ENCODE results near the gene AMFR. TPM values are rescaled to one million over a fixed set of nuclear protein-coding genes. Genes with fewer than 3 reads are reported as not detected.

AMFR gene
- polyA plus RNA-seq, 3 donors: 28.3 to 68.1 (median 48.9) TPM

DNA sequence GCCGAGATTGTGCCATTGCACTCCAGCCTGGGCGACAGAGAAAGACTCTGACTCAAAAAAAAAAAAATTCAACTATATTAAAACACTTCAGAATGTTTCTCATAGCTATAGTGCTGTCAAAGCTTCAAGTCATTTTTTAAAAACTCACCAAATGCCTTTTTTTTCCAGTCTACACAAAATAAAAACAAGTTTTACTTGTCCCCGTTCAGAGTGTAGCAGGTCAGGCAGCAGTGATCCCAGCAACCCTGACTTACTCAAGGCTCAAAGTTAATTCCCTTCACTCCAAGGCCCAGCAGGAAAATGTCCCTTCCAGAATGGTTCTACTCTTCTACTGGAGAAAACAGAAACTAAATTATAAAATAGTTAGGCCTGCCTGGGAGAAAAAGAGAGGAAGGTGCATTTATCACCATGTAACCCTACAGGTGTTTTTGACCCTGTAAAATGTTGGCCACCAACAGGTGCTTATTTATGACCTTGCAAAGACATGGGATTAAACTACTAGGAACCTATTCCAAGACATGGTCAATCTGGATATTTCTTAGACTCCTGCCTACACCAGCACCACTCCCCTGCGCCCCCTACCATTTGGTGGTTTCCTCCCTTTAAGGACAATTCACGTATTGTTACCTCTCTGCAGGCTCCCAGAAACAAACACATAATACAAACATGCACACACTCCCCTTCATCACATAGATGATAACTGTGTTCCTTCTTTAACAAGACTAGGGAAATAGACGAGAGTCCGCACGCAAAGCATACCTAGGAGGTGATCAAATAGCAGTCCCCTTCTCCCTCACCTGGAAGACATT, 5.4 kb downstream of the AMFR start:
- Histone ChIP-seq H3K9ac (ENCODE audit: insufficient read depth, low read length, poor library complexity, severe bottlenecking) (no peak overlapping the region), H3K4me2 (replicated peaks; ENCODE audit: extremely low read depth, low read length, poor library complexity, severe bottlenecking) (no peak overlapping the region), H3K4me3 (replicated peaks in 1 of 3; ENCODE audit: low read depth in 2 of 3, low read length in 3 of 3) (no peak overlapping the region), H2AFZ (ENCODE audit: insufficient read depth, low read depth, low read length, poor library complexity, severe bottlenecking) (no peak overlapping the region), H3K9me3 (replicated peaks in 1 of 2; ENCODE audit: control insufficient read depth in 1 of 2, insufficient read depth in 1 of 2, low read length in 2 of 2) (no peaks in the 10 kb centered on the region), H4K20me1 (ENCODE audit: insufficient read depth, low read length) (peaks cover 84% of the 10 kb centered on the region), H3K36me3 (replicated peaks in 1 of 2; ENCODE audit: control insufficient read depth in 1 of 2, insufficient read depth in 2 of 2, low read length in 2 of 2) (peaks cover 0 to 5% of the 10 kb centered on the region in 2 donors), H3K27ac (ENCODE audit: low read depth in 1 of 2, low read length in 2 of 2) (peak overlapping the region in 1 of 2 donors; percentile 41), H3K4me1 (ENCODE audit: control insufficient read depth in 1 of 2, insufficient read depth in 2 of 2, low read length in 2 of 2) (peaks cover 47 to 56% of the 10 kb centered on the region in 2 donors), H3K27me3 (ENCODE audit: control insufficient read depth in 2 of 2, insufficient read depth in 2 of 2, low read length in 2 of 2) (no peaks in the 10 kb centered on the region), H3K79me2 (ENCODE audit: insufficient read depth, low read length) (peaks cover 97% of the 10 kb centered on the region)
- Mint-ChIP-seq H3K9me3 (no peaks in the 10 kb centered on the region), H3K4me3 (no peak overlapping the region), H3K27me3 (ENCODE audit: low read depth in 3 of 3) (no peaks in the 10 kb centered on the region), H3K36me3 (peaks cover 0 to 6% of the 10 kb centered on the region in 2 donors), H3K27ac (peak overlapping the region in 2 of 7 donors; percentile 32 to 58), H3K4me1 (peaks cover 61% of the 10 kb centered on the region)
- WGBS (ENCODE audit: insufficient coverage): 96% methylated on average over 6 of the region's 8 CpGs
- DNase-seq: no peak
- intact Hi-C loops (cut with micrococcal nuclease): no loop called here
- no peak for TF ChIP-seq CTCF (IDR thresholded peaks at IDR 0.05)

DNA sequence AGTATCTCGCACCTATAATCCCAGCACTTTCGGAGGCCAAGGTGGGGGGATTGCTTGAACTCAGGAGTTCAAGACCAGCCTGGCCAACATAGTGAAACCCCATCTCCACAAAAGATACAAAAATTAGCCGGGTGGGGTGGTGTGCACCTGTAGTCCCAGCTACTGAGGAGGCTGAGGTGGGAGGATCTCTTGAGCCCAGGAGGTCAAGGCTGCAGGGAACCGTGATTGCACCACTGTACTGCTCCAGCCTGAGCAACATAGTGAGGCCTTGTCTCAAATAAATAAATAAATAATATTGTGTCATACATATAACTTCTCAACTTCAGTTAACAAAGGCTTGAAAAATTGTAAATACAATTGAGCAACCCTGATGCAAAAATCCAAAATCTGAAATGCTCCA, 8.2 kb downstream of the AMFR start:
- WGBS (ENCODE audit: insufficient coverage): no CpG with 5 or more reads among the region's 4 CpGs
- Mint-ChIP-seq H3K4me3 (no peak overlapping the region), H3K4me1 (peaks cover 44% of the 10 kb centered on the region), H3K9me3 (no peaks in the 10 kb centered on the region), H3K27ac (peak overlapping the region in 1 of 7 donors; percentile 9), H3K36me3 (peaks cover 22 to 28% of the 10 kb centered on the region in 2 donors), H3K27me3 (ENCODE audit: low read depth in 3 of 3) (peaks cover 0 to 1% (median 1%) of the 10 kb centered on the region in 3 donors)
- H3K27me3 ChIP-seq (ENCODE audit: control insufficient read depth in 2 of 2, insufficient read depth in 2 of 2, low read length in 2 of 2): no peaks in the 10 kb centered on the region
- H3K4me1 ChIP-seq (ENCODE audit: control insufficient read depth in 1 of 2, insufficient read depth in 2 of 2, low read length in 2 of 2): peaks cover 27 to 34% of the 10 kb centered on the region in 2 donors
- H3K9ac ChIP-seq (ENCODE audit: insufficient read depth, low read length, poor library complexity, severe bottlenecking): no peak overlapping the region
- H4K20me1 ChIP-seq (ENCODE audit: insufficient read depth, low read length): peaks cover 98% of the 10 kb centered on the region
- no peak overlapping the region for H3K4me2 ChIP-seq (replicated peaks; ENCODE audit: extremely low read depth, low read length, poor library complexity, severe bottlenecking)
- H3K4me3 ChIP-seq (replicated peaks in 1 of 3; ENCODE audit: low read depth in 2 of 3, low read length in 3 of 3): no peak overlapping the region
- no peak for DNase-seq
- no peak overlapping the region for H2AFZ ChIP-seq (ENCODE audit: insufficient read depth, low read depth, low read length, poor library complexity, severe bottlenecking)
- no peak overlapping the region for H3K27ac ChIP-seq (ENCODE audit: low read depth in 1 of 2, low read length in 2 of 2)
- no peaks in the 10 kb centered on the region for H3K9me3 ChIP-seq (replicated peaks in 1 of 2; ENCODE audit: control insufficient read depth in 1 of 2, insufficient read depth in 1 of 2, low read length in 2 of 2)
- H3K79me2 ChIP-seq (ENCODE audit: insufficient read depth, low read length): peaks cover 97% of the 10 kb centered on the region
- peaks cover 3 to 27% of the 10 kb centered on the region in 2 donors for H3K36me3 ChIP-seq (replicated peaks in 1 of 2; ENCODE audit: control insufficient read depth in 1 of 2, insufficient read depth in 2 of 2, low read length in 2 of 2)
- intact Hi-C loops (cut with micrococcal nuclease): no loop called here
- TF ChIP-seq CTCF (IDR thresholded peaks at IDR 0.05): no peak
